Measurements from ENCODE around the gene ZP3. TPM values are rescaled to one million over a fixed set of nuclear protein-coding genes. Genes with fewer than 3 reads are reported as not detected.
"Not testable (repeated sequence)": the region's sequence is repeated elsewhere in the genome, so short reads cannot be mapped to it uniquely, and the experiment has no call there.

Gene ZP3
- total RNA-seq, 1 donor from 2014 or later: 5.6 TPM

GRCh38 chr7:76442664-76443446 lies 18.1 kb downstream of the ZP3 start:
- not testable (repeated sequence) for DNase-seq (ENCODE audit: low spot score)

DNA sequence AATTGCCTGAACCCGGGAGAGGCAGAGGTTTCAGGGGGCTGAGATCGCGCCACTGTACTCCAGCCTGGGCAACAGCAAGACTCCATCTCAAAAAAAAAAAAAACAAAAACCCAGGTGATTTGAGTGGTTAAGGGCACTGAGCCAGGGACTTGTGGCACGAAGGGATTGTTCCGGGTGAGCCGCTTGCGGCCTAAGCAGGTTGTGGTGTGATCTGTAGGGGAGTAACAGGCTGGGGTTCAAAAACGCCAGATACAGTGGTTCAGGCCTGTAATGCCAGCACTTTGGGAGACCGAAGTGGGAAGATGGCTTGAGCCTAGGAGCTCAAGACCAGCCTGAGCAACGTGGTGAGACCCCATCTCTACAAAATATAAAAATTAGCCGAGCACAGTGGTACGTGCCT lies 19.1 kb downstream of the ZP3 start:
- DNase-seq (ENCODE audit: low spot score): not testable (repeated sequence)

GRCh38 chr7:76445577-76446008 lies 20.8 kb downstream of the ZP3 start:
- peak; percentile 64 for DNase-seq (ENCODE audit: low spot score)

GRCh38 chr7:76457017-76457416 lies 32.3 kb downstream of the ZP3 start:
- not testable (repeated sequence) for DNase-seq (ENCODE audit: low spot score)

- DNase-seq (ENCODE audit: low spot score): peak; percentile 70
These were observed 33.8 kb downstream of the ZP3 start for GRCh38 chr7:76458504-76458903.

- DNase-seq (ENCODE audit: low spot score): not testable (repeated sequence)
These were observed 36.0 kb downstream of the ZP3 start for GRCh38 chr7:76460767-76461166.

GRCh38 chr7:76461464-76462101 lies 36.8 kb downstream of the ZP3 start, which contains the start of gene DTX2:
TSS of gene DTX2 (plus strand) at chr7:76461709. CDS start at chr7:76480510, 18,801 bp downstream.
- DNase-seq (ENCODE audit: low spot score): not testable (repeated sequence)

DNA sequence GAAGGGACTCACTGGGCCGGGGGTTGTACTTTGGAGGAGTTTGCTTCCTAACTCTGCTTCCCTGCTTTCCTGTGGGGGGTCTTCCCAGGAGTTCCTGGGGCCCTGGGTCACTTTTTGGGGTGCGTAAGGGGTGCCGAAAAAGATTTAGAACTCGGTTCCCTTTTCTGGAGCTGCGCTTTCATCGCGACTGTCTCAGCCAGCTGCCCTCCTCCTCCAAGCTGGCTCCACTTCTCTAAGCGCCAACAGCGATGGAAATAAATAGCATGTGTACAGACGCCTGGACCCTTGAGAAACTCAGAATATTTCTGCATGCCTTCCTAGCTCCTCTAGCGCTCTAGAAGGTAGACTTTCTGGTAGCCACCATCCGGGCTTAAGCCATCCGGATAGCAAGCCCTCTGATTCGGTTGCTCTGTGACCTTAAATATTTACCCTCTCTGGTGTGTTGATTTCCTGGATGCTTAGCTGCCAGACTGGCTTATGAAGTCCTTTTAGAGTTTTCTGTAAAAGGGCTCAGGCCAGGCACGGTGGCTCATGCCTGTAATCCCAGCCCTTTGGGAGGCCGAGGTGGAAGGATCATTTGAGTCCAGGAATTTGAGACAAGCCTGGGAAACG lies 37.6 kb downstream of the ZP3 start:
- DNase-seq (ENCODE audit: low spot score): not testable (repeated sequence)

- not testable (repeated sequence) for DNase-seq (ENCODE audit: low spot score)
These were observed 40.2 kb downstream of the ZP3 start for GRCh38 chr7:76464959-76465358.

DNA sequence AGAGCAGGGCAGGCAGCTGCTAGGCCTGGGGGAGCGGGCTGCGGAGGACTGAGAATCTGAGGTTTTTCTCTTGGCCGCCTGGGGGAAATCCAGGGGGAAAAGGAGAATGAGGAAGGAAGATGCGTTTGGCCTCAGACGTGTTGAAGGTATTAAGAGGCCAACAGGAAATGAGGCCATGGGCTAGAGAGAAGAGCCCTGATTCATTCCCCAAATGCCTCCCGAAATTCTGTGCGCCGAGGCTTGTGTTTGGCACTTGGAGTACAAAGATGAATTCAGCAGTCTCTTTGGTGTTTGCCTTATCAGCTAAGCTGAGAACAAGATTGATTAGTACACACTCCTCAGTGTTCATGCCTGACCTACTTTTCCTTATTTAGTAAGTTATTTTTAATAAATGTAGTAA lies 41.2 kb downstream of the ZP3 start:
- not testable (repeated sequence) for DNase-seq (ENCODE audit: low spot score)

DNA sequence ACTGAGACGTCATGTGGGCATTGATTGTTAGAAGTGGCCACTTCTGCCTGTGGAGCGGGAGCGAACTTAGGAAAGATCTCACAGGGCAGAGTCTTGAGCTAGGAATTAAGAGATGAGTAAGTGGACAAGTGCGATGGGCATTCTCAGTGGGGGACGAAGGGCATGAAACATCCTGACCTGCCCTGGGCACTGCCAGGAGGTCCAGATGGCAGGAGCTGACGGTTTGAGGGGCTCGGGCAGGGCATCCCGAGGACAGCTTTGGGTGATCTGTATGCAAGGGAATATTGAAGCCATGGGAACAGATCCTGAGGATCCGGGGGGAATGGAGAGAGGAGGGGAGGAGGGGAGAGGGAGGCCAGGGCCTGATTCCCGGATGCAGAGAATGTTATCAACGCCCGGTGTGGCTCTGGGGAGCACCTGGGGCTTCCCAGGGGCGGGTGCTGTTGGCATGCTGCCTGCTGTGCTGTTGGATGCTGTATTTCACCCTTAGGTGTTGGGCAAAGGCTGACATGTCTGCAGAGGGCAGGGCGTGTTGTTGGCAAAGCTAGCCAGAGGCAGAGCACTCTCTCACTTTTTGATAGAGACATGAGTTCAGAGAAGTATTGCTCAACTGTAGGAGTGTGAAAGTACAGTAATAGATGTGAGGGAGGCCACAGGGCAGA lies 43.1 kb downstream of the ZP3 start:
- peak; percentile 62 for DNase-seq (ENCODE audit: low spot score)

- DNase-seq (ENCODE audit: low spot score): not testable (repeated sequence)
These were observed 46.9 kb downstream of the ZP3 start for GRCh38 chr7:76471556-76472221.

- not testable (repeated sequence) for DNase-seq (ENCODE audit: low spot score)
These were observed 48.3 kb downstream of the ZP3 start for GRCh38 chr7:76473097-76473496.

- not testable (repeated sequence) for DNase-seq (ENCODE audit: low spot score)
These were observed 51.5 kb downstream of the ZP3 start for GRCh38 chr7:76476280-76476679.

- not testable (repeated sequence) for DNase-seq (ENCODE audit: low spot score)
These were observed 52.2 kb downstream of the ZP3 start for GRCh38 chr7:76476742-76477474.

- DNase-seq (ENCODE audit: low spot score): not testable (repeated sequence)
These were observed 54.9 kb downstream of the ZP3 start for GRCh38 chr7:76479628-76480027.

DNA sequence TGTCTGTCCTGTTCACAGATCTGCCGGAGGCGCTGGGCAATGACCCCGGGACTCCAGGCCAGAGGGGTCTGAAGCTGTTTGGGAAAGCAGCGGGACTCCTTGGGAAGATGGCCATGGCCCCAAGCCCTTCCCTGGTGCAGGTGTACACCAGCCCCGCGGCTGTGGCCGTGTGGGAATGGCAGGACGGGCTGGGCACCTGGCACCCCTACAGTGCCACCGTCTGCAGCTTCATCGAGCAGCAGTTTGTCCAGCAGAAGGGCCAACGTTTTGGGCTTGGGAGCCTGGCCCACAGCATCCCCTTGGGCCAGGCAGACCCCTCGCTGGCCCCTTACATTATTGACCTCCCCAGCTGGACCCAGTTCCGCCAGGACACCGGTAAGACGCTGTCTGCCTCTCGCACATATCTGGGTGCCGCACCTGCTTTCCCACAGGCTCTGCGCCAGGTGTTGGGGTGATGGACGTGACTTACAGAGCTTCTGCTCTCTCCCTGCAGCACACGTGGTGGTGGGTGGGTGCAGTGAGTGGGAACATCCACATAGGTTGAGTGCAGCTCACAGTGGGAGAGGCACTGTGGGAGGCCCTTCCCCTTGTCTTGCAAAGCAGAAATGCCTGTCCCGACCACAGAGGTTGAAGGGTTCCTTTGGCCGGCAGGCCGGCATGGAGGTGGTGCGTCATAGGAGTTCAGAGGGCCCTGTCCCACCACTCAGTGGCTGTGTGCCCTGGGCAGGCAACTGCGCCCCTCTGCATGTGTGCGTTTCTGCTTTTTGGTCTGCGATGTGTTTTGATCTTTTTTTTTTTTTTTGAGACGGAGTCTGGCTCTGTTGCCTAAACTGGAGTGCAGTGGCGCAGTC lies 55.9 kb downstream of the ZP3 start:
- DNase-seq (ENCODE audit: low spot score): not testable (repeated sequence)

DNA sequence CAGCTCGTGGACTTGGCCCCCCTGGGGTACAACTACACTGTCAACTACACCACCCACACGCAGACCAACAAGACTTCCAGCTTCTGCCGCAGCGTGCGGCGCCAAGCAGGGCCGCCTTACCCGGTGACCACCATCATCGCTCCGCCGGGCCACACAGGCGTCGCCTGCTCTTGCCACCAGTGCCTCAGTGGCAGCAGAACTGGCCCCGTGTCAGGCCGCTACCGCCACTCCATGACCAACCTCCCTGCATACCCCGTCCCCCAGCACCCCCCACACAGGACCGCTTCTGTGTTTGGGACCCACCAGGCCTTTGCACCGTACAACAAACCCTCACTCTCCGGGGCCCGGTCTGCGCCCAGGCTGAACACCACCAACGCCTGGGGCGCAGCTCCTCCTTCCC lies 57.9 kb downstream of the ZP3 start:
- DNase-seq (ENCODE audit: low spot score): not testable (repeated sequence)

DNA sequence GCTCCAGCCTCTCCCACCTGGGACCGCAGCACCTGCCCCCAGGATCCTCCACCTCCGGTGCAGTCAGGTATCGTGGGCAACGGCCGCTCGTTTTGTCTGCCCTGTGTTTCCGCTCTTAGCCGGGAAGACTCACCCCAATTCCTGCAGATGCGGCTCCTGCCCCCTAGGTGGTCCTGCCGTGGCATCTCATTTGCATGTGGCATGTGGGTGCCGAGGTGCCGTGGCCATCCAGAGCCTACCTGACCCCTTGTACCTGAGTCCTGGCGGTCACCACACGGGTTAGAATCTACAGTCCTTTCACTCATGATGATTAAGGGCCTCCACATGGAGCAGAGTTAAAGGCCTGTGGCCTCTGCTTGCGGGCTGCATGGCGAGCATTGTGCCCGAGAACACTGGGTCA lies 58.3 kb downstream of the ZP3 start:
- not testable (repeated sequence) for DNase-seq (ENCODE audit: low spot score)

DNA sequence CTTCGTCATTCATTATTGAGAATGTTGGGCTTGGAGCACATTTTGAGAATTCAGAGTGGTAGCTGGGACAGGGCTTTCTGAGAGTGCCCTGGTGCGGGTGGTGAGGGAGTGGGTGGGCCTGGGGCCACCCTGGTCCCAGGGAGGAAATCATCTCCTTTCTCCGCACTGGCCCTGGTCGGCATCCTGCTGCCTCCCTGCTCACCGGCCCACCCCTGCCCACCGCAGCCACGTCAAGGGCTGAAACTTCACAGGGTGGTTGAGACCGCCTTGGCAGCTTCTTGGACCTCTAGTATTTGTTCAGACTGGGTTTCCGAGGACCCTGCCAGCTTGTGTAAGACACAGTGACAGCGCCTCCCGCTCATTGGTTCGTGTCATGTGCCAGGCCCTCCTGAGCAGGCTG lies 59.7 kb downstream of the ZP3 start:
- DNase-seq (ENCODE audit: low spot score): not testable (repeated sequence)
